Activated gamma-delta T cell treated with anti-CD3 and anti-CD28 coated beads, Interleukin-2, amount 50 U/mL, for 16 hours (primary cell): ENCODE measurements around the gene FANCG.

Experiments used
- DNase-seq: peaks from one replicate; pipeline ENCODE4 v3.0.0-alpha.2; 2020; ENCODE audit warnings: low read depth

FANCG gene

DNA sequence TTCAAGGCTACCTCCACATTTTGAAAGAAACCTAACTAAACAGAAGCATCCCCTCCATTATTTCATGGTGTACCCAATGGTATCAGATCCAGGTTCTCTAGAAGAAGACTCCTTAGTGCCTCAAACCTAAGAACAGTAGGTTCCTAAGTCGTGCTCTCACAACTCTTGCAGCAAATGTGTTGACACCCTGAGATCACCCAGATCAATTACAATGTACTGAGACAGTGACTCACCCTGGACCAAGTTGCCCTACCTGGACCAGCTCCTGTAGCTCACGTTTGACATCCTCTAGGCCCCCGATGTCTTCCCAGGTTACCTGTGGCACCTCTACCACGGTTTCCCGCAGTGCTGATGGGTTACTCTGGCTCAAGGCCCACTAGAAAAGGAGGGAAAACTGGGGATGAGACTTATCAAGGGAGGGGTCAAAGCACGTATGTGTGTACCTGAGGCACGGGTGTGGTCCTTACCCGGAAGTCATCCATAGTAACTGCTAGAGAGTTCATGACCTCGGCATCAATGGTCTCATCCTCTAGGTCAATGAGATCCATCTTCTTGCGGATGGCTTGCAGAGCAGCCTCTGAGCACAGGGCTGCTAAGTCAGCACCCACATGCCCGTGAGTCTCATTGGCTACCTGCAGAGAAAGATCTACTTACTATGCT, 19.1 kb downstream of the FANCG start:
- no peak for DNase-seq

DNA sequence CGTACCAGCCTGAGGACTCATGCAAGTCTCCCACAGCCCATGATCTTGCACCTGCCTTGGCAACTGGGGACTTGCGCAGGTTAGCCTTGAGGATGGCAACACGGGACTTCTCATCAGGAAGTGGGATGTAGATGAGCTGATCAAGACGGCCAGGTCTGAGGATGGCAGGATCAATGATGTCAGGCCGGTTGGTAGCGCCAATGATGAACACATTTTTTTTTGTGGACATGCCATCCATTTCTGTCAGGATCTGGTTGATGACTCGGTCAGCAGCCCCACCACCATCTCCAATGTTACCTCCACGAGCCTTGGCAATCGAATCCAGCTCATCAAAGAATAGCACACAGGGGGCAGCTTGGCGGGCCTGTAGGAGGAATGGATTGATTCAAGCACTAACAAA, 20.3 kb downstream of the FANCG start:
- DNase-seq = no peak

DNA sequence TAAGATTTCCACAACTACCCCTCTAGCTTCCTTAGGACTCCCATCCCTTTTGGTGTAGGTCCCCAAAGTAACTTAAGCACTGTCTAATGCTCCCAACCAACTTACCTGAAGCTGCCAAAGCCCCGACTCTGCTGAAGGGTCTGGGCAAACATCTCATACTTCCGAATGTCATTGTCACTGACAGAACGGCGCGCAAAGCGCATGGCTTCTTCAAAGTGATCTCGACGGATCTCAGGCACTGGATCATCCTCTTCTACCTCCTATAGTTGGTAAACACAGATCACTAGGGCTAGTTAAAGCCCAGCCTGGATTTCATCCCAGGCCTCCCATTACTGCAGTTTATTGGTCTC, 22.5 kb downstream of the FANCG start:
- no peak for DNase-seq

DNA sequence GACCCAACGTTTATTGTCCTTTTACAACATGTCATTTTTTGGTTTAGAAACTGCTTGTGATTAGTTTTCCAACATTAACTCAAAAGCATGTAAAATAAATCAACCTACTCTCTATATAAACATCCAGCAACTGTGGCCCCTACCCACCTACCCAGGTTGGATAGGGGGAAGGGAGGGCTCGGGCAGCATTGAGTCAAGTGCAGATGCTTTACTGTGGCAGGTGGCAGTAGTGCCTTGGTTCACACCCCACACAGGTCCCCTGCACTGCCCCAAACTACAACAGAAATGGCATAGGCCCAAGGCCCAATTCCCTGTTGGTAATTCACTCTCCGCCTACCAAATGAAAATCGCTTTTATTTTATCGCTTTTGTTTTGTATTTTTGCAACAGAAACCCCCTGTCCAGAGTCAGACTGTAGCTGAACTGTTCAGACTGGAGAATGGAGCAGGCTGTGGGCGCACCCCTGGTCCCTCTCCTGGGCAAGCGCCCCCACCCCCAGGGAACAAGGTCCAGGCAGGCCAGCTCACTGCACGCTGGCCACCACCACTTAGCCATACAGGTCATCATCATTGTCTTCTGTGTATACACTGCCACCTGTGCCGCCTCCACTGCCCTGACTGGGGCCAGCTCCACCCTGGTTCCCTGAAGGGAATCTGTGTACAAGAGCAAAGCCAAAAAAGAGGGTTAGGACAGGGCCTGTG, 23.0 kb downstream of the FANCG start:
- no peak for DNase-seq

DNA sequence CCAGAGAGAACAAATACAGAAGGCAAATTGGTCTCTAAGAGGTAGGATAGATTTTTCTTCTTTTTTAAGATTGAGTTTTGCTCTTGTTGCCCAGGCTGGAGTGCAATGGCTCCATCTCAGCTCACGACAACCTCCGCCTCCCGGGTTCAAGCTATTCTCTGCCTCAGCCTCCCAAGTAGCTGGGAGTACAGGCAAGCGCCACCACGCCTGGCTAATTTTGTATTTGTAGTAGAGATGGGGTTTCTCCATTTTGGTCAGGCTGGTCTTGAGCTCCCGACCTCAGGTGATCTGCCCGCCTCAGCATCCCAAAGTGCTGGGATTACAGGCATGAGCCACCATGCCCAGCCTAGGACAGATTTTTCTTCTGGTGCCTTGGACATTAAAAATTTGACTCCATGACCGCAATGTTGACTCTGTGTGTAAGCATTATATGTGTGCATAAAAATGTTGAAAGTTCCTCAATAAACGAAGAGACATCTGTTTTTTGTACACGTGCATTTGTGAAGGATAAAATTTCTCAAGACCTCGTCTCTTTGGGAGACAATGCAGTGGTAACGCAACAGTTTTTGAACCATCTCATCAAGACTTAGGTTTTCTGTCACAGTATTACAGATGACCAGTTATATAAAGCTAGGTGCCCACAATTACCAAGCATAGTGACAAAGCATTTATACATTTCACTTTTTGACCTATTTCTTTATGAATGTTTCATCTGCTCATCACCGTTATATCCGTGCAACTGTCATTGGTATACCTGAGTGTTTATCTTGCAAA, 24.7 kb downstream of the FANCG start:
- no peak for DNase-seq

DNA sequence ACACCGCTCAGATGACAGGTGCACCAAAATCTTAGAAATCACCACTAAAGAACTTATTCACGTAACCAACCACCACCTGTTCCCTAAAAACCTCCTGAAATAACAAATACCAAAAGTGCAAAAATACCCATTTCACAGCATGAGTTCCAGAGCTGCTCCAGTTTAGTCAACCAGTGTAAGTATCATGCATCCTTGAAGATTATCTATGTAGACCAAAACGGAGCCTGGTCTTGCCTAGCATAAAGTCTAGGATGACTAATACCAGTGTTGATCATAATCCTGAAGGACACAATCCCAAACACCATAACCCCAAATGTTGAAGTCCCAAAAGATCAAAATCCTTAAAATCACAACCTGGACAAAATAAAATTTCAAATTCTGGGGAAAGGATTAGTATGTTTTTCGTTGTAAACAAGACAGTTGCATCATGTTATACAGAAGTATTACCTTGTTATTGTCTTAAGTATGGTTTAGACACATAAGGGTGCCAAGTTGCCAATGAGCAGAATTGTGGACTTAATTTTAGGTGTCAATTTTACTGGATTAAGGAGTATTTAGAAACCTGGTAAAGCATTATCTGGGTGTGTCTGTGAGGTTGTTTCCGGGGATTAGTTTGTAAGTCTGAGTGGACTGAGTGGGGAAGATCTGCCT, 25.4 kb downstream of the FANCG start:
- DNase-seq = no peak

DNA sequence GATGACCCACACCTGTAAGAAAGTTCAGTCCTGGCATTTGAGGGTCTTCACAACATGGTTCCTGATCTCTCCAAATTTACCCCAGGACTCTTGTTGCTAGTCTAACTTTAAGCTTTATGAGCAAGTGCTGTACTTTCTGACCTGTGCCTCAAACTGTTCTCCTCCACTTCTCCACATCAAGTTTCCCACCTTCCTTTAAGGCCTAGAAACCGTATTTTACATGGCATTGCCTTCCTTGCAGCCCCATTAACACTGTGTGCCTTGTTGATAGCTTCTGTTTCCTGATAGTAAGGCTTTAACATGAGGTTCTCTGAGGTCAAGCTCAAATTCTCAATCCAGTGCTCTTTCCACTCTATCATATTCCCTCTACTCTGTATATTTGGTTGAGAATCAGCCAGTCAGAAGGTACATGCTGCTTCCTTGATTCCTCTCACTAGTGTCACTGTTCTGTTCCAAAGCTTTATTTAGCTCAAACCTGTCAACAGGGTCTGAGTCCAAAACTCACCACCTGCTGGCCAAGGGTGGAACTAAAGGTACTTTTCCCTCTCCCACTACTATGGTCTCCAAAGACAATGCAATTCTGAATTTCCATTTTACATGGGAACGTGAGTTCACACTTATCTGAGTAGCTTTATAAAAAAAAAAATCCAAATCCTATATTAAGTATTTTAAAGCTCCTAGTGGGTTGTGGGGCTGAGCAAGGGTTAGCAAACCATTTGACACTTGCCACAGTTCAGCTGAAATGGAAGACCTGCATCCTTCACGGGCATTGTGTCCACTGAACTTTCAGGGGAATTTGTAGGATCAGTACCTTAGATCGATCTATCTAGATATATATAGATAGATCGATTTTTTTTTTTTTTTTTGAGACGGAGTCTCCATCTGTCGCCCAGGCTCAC, 28.4 kb downstream of the FANCG start:
- DNase-seq = peak; percentile 20

DNA sequence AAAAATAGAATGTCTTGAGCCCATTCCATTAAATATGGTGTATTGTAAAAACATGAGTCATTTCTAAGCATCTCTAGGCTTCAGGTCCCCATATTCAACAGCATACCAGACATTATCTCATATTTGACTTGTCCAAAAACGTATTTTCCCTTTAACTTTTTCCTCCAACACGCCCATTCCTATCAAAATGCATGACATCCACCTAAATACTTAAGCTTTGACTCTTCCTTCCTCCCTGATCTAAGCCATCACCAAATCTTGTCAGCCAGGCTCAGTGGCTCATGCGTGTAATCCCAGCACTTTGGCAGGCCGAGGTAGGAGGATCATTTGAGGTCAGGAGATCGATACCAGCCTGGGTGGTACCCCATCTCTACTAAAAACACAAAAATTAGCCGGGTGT, 31.2 kb downstream of the FANCG start:
- DNase-seq = no peak

DNA sequence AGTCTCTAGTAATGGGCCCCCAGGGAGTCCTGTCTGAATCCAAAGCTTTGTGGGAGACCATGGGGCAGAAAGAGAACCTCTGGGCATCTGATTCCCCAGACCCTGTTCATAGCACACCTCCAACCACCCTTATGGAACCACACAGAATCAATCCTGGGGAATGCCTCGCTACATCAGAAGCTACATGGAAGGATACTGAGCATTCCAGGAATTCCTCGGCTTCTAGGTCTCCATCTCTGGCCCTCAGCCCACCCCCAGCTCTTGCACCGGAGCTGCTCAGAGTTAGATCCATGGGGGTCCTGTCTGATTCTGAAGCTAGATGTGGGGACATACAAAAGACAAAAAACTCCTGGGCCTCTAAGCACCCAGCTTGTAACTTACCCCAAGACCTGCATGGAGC, 35.7 kb downstream of the FANCG start:
- no peak for DNase-seq

DNA sequence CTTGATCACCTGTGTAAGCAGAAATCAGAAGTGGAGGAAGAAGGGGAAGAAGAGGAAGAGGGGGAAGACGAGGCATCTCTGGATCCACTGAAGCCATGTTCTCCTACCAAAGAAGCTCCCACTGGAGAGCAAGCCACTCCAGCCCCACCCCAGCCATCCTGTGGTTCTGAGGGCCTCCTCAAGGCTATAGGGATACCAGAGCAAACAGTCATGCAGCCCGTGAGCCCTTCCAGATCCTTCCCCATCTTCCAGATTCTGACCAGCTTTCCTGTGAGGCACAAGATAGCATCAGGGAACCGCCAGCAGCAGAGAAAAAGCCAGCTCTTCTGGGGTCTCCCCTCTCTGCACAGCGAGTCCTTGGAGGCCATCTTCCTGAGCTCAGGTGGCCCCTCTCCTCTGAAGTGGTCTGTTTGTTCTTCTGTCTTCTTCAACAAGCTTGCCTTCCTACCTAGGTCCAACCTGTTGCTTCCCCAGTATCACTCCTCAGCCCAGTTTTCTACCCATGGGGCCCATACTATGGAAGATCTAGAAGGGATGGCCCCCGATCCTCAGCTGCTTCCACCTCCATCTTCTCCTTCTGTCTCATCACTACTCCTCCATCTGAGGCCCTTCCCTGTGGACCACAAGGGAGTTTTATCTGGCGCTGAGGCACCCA, 36.7 kb downstream of the FANCG start:
- DNase-seq = no peak

DNA sequence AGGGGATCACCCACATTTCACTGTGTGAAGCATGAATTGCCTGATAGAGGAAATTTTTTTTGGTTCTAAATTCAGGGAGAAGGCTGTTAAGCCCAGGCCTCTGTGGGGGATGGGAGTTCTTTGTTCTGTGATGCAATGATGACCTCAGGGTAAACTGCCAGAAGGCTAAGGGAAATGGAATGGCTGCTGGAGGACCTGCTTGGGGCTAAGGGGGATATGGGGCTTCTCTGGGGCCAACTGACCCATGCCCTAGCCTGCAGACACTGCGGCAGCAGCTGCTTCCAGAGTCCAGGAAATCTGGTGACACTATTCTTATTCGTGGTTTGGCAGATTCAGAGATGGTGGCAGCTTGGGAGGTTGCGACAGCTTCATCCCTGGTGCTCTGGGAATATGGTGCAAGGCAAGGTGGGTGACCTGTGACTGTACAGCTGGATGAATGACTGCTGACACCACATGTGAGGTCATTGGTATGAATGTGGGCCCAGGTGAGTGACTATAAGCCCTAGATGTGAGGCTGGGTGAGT, 37.6 kb downstream of the FANCG start:
- no peak for DNase-seq

DNA sequence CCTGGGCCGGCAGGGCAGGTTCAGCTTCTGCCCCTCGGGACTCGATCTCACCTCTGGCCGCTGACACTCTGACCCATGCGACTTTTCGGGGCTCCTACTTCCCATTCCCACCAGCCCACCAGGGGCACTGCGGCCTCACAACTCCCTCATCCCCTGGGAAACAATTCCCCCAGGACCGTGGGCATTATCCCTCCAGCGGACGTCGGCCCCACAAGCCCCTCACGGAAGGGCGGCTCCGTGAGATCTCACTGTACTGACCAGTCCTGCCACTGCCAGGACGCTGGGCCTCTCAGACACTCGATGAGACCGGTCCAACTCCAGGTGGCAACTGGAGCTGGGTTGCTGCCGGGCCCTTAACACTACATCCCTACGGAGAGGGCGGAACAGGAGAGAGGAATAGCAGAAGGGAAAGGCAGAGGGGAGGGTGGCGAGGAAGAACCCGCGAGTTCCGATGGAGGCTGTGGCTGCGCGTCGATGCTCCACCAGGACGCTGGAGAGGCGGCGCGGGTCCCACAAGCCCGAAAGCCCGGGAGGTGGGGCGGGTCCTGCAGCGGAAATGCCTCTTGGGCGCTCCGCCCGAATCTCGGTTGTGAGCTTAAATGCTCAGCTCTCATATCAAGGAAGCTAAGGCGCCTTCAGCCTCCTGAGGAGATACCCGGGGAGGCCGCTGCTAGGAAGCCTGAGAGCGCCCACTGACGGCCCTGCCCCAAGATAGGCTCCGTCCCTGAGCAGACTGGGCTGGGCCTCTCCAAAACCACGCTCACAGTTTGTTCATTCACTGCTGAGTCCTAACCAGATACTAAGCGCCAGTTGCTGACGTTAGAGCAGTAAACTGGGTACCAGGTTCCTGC, 43.7 kb downstream of the FANCG start:
- DNase-seq = peak; percentile 9

DNA sequence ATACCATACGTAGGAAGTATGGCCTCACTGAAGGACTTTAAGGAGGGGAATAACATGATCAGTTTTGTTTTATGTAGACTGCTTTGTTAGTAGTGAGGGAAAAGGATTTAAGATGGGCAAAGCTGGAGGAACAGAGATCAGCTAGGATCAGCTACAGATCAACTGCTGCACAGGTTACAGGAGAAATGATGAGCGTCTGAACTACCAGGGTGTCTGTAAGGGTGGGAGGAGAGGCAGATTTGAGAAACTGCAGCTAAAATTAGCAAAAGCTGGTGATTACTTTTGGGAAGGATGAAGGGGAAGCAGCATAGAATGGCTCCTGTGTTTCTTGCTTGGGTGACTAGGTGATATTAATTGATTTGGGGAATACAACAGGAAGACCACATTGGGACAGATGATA, 46.6 kb downstream of the FANCG start:
- no peak for DNase-seq

DNA sequence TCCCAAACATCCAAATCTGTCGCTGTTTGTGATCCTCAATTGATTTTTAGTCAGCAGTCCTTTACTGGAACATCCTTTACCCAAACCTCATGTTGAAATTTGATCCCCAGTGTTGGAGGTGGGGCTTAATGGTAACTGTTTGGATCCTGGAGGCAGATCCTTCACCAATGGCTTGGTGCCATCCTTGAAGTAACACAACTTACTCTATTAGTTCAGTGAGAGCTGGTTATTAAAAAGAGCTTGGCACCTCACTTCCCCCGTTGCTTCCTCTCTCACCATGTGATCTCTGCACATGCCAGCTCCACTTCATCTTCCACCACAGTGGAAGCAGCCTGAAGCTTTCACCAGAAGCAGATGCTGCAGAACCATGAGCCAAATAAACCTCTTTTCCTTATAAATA, 49.9 kb downstream of the FANCG start:
- no peak for DNase-seq

DNA sequence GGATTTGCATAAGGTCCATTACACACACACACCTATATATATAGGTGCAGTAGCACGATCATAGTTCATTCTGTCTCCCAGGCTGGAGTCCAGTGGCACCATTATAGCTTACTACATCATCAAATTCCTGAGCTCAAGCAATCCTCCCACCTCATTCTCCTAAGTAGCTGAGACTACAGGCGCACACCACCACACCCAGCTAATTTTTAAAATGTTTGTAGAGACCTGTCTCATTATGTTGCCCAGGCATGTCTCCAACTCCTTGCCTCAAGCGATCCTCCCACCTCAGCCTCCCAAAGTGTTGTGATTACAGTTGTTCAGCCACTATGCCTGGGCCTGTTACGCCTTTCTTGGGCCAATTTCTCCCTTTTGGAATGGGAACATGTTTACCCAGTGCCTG, 50.5 kb downstream of the FANCG start:
- DNase-seq = no peak

DNA sequence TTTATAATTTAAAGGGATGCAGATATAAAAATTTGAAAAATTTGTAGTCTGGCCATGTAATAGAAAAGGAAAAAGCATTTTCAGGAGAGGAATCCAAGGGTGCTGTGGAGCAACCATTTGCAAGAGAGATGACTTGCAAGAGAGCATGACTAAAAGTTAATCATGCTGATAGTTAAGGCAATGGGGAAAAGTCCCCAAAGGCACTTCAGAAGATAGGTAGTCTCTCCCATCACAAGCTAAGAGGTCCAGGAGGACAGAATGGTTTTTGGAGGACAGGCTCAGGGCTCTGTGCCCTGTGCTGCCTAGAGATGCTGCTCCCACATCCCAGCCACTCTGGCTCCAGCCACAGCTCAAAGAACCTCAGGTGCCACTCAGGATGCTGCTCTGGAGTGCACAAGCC, 51.4 kb downstream of the FANCG start:
- no peak for DNase-seq

DNA sequence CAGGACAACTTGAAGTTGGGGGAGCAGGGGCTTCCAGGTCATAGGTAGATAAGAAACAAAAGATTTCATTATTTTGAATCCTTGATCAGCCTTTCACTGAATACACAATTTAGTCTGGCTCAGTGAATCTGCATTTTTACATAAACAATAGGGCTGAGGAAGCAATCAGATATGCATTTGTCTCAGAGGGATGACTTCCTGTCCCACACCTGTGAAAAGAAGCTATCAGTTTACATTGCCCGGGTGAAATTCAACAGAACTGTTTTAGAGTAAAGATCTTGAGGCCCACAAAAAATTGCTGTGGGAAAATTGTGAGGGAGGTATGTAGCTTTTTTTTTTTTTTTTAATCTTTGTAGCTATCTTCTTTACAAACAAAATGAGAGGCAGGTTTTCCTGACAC, 51.9 kb downstream of the FANCG start:
- no peak for DNase-seq

DNA sequence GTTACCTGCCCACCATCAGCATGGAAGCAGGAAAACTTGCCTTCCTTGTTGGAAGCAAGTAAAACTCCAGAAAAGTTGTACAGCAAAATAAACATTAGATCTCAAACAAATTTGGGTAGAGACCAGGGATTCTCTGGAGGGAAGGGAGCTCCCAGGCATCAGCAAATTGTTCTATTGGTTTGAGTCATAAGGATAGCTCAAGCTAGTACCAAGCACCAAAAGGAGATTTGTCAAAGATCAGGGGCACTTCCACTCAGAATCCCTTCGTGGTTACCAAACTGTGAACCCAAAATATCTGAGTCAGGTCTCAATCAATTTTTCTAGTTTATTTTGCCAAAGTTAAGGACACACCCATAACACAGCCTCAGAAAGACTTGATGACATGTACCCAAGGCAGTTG, 52.4 kb downstream of the FANCG start:
- no peak for DNase-seq

DNA sequence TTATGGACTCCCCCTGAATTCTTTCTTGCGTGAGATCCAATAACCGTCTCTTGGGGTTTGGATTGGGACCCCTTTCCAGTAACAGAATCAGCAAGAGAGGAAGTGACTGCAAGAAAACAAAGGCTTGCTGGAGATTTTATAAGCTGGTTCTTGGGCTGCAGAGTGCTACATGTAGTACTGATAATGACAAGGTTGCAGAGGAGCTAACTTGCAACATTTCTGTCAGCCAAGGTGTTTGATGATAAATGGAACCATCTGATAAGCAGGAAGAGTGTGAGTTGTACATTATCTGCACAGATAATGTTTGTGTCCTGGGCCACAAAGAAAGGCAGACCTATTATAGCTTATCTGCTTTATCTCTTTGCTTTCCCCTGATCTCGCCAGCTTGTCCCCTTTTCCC, 53.1 kb downstream of the FANCG start:
- no peak for DNase-seq
